Cardiac muscle cell (in vitro differentiated cells and primary cell): ENCODE measurements around the gene LILRA6. TPM values are rescaled to one million over a fixed set of nuclear protein-coding genes. Genes with fewer than 3 reads are reported as not detected.

Experiments used
- polyA plus RNA-seq: library from polyadenylated mRNA; unstranded; fragments of >200 nt; fragmentation: Nextera tagmentation; extraction: Ambion mirVana; gene quantifications from 2 replicates; pipeline ENCODE4 v1.2.1, GENCODE V29; 2016
- total RNA-seq: library from RNA; depleted of rRNA; stranded (reverse); fragments of >200 nt; gene quantifications from 2 replicates; pipeline ENCODE4 v1.2.3, GENCODE V29; 2016

Gene LILRA6
- total and polyA plus RNA-seq, 2 experiments from 2014 or later: 0.15 to 0.27 TPM

Other genes starting within 250 kb of the LILRA6 start
- not detected in 2 replicates for gene VSTM1, start 178.9 kb downstream of the LILRA6 start, total RNA-seq
- gene VSTM1, start 178.9 kb downstream of the LILRA6 start, polyA plus RNA-seq: not detected in 2 replicates
- gene TARM1, start 161.4 kb downstream of the LILRA6 start, total RNA-seq: not detected in 2 replicates
- gene TARM1, start 161.4 kb downstream of the LILRA6 start, polyA plus RNA-seq: not detected in 2 replicates
- gene OSCAR, start 142.0 kb downstream of the LILRA6 start, total RNA-seq: not detected in 2 replicates
- 0.32 and 0.61 TPM in 2 replicates for gene OSCAR, start 142.0 kb downstream of the LILRA6 start, polyA plus RNA-seq
- gene NDUFA3, start 139.9 kb downstream of the LILRA6 start, total RNA-seq: 58.8 and 104 TPM in 2 replicates
- 546 and 585 TPM in 2 replicates for gene NDUFA3, start 139.9 kb downstream of the LILRA6 start, polyA plus RNA-seq
- gene TFPT, start 127.1 kb downstream of the LILRA6 start, total RNA-seq: 26.1 and 27.5 TPM in 2 replicates
- 27.5 and 32.1 TPM in 2 replicates for gene TFPT, start 127.1 kb downstream of the LILRA6 start, polyA plus RNA-seq
- 73.9 and 79.8 TPM in 2 replicates for gene PRPF31, start 127.0 kb downstream of the LILRA6 start, total RNA-seq
- gene PRPF31, start 127.0 kb downstream of the LILRA6 start, polyA plus RNA-seq: 110 and 113 TPM in 2 replicates
- gene CNOT3, start 105.0 kb downstream of the LILRA6 start, total RNA-seq: 17.7 and 39.6 TPM in 2 replicates
- 52.1 and 52.8 TPM in 2 replicates for gene CNOT3, start 105.0 kb downstream of the LILRA6 start, polyA plus RNA-seq
- gene LENG1, start 83.1 kb downstream of the LILRA6 start, total RNA-seq: 10.3 and 10.6 TPM in 2 replicates
- 10.1 and 10.8 TPM in 2 replicates for gene LENG1, start 83.1 kb downstream of the LILRA6 start, polyA plus RNA-seq
- 0.74 and 1.2 TPM in 2 replicates for gene TMC4, start 69.6 kb downstream of the LILRA6 start, total RNA-seq
- 3.4 and 5.6 TPM in 2 replicates for gene TMC4, start 69.6 kb downstream of the LILRA6 start, polyA plus RNA-seq
- 131 and 134 TPM in 2 replicates for gene MBOAT7, start 53.2 kb downstream of the LILRA6 start, total RNA-seq
- gene MBOAT7, start 53.2 kb downstream of the LILRA6 start, polyA plus RNA-seq: 118 and 128 TPM in 2 replicates
- gene TSEN34, start 51.5 kb downstream of the LILRA6 start, total RNA-seq: 113 and 130 TPM in 2 replicates
- gene TSEN34, start 51.5 kb downstream of the LILRA6 start, polyA plus RNA-seq: 114 and 129 TPM in 2 replicates
- 1,874 and 2,216 TPM in 2 replicates for gene RPS9, start 41.9 kb downstream of the LILRA6 start, total RNA-seq
- 433 and 451 TPM in 2 replicates for gene RPS9, start 41.9 kb downstream of the LILRA6 start, polyA plus RNA-seq
- gene LILRB3, start 19.8 kb downstream of the LILRA6 start, total RNA-seq: 0.27 and 0.49 TPM in 2 replicates
- gene LILRB3, start 19.8 kb downstream of the LILRA6 start, polyA plus RNA-seq: 0.84 and 0.98 TPM in 2 replicates
- gene LILRB5, start 14.5 kb upstream of the LILRA6 start, total RNA-seq: not detected in 2 replicates
- gene LILRB5, start 14.5 kb upstream of the LILRA6 start, polyA plus RNA-seq: 0.04 TPM in 1 of 2 replicates, not detected in the other
- not detected in 2 replicates for gene LILRB2, start 38.3 kb upstream of the LILRA6 start, total RNA-seq
- not detected in 2 replicates for gene LILRB2, start 38.3 kb upstream of the LILRA6 start, polyA plus RNA-seq
- gene LILRA5, start 70.4 kb upstream of the LILRA6 start, total RNA-seq: not detected in 2 replicates
- gene LILRA5, start 70.4 kb upstream of the LILRA6 start, polyA plus RNA-seq: not detected in 2 replicates
- gene LILRA4, start 96.4 kb upstream of the LILRA6 start, total RNA-seq: not detected in 2 replicates
- gene LILRA4, start 96.4 kb upstream of the LILRA6 start, polyA plus RNA-seq: not detected in 2 replicates
- not detected in 2 replicates for gene LAIR1, start 122.1 kb upstream of the LILRA6 start, total RNA-seq
- not detected in 2 replicates for gene LAIR1, start 122.1 kb upstream of the LILRA6 start, polyA plus RNA-seq
- gene TTYH1, start 172.7 kb upstream of the LILRA6 start, total RNA-seq: 2.6 TPM in 1 of 2 replicates, not detected in the other
- gene TTYH1, start 172.7 kb upstream of the LILRA6 start, polyA plus RNA-seq: 1.1 TPM in 2 replicates
- 66.2 and 171 TPM in 2 replicates for gene LENG8, start 206.4 kb upstream of the LILRA6 start, total RNA-seq
- 78.4 and 92.8 TPM in 2 replicates for gene LENG8, start 206.4 kb upstream of the LILRA6 start, polyA plus RNA-seq
- gene LENG9, start 221.0 kb upstream of the LILRA6 start, total RNA-seq: 6.3 and 7.6 TPM in 2 replicates
- 0.77 TPM in 1 of 2 replicates, not detected in the other for gene LENG9, start 221.0 kb upstream of the LILRA6 start, polyA plus RNA-seq
- gene CDC42EP5, start 230.5 kb upstream of the LILRA6 start, total RNA-seq: 24.6 and 46.6 TPM in 2 replicates
- gene CDC42EP5, start 230.5 kb upstream of the LILRA6 start, polyA plus RNA-seq: 28.2 and 42.4 TPM in 2 replicates